Mucosa of rectum (tissue), 2 donors: ENCODE results near the gene FOXO3.
A peak's percentile ranks its signal among the peaks of the same experiment; 100 is the strongest.

Experiments
- H3K27ac ChIP-seq, 2 donors: one replicate each; pipeline ENCODE4 v1.7.0; 2013; ENCODE audit warnings: inconsistent platforms in 2 of 2, low read depth in 2 of 2, low read length in 2 of 2
- H3K27me3 ChIP-seq, 2 donors: one replicate each; pipeline ENCODE4 v1.7.0; 2013; ENCODE audit warnings: low read length in 2 of 2; ENCODE audit not compliant: control insufficient read depth in 2 of 2, insufficient read depth in 2 of 2
- H3K36me3 ChIP-seq, 2 donors: one replicate each; pipeline ENCODE4 v1.7.0; 2013; ENCODE audit warnings: low read length in 2 of 2; ENCODE audit not compliant: control insufficient read depth in 2 of 2, insufficient read depth in 2 of 2
- H3K4me1 ChIP-seq, 2 donors: one replicate each; pipeline ENCODE4 v1.7.0; 2013; ENCODE audit warnings: low read length in 2 of 2, mild to moderate bottlenecking in 1 of 2; ENCODE audit not compliant: control insufficient read depth in 2 of 2, insufficient read depth in 2 of 2
- H3K4me3 ChIP-seq, 2 donors: one replicate each; pipeline ENCODE4 v1.7.0; 2013; ENCODE audit warnings: low read length in 2 of 2
- H3K9ac ChIP-seq, 2 donors: one replicate each; pipeline ENCODE4 v1.7.0; 2013; ENCODE audit warnings: low read length in 2 of 2, low read depth in 1 of 2, mild to moderate bottlenecking in 1 of 2
- H3K9me3 ChIP-seq, 2 donors: one replicate each; pipeline ENCODE4 v1.7.0; 2013; ENCODE audit warnings: low read length in 2 of 2; ENCODE audit not compliant: control insufficient read depth in 2 of 2
- donor health status: healthy.
- donor health status: Normal muscosa, but diverticular disease.

The FOXO3 gene

GRCh38 chr6:108574457-108575141, 13.9 kb downstream of the FOXO3 start:
- Histone ChIP-seq H3K27me3 (no peaks in the 10 kb centered on the region), H3K9me3 (no peaks in the 10 kb centered on the region), H3K27ac (no peak overlapping the region), H3K9ac (no peak overlapping the region), H3K4me3 (no peak overlapping the region), H3K4me1 (peaks cover 12 to 13% of the 10 kb centered on the region in 2 donors), H3K36me3 (peaks cover 29 to 30% of the 10 kb centered on the region in 2 donors)

DNA sequence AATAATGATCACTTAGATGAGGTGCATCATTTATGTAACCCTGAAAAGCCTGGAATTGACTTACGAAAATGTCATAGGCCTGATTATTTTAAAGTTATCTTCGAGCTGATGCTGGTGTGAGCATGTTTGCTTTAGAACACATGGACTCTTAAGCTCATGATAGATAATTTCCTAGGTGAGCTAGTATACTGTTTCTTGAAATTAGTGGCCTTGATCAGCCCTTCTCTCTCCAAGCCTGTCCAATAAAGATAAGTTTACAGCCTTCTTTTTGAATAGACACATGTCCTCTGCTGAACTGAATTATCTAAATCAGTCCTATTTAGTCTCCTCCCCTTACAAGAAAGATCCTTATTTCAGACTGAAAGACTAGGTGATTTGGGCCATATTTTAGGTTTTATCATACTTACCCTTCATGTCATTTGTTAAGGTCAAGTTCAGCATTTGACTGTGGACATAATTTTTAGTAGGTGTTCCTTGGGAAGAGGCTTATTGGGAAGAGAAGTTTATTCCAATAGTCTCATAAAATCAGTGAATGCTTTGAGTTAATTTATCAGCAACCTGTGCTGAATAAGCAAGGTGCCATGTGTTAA, 15.3 kb downstream of the FOXO3 start:
- Histone ChIP-seq H3K4me3 (no peak overlapping the region), H3K27me3 (no peaks in the 10 kb centered on the region), H3K9ac (no peak overlapping the region), H3K4me1 (peaks cover 14 to 15% of the 10 kb centered on the region in 2 donors), H3K9me3 (no peaks in the 10 kb centered on the region), H3K27ac (no peak overlapping the region), H3K36me3 (peaks cover 20% of the 10 kb centered on the region in 2 donors)

GRCh38 chr6:108576709-108577108, 16.0 kb downstream of the FOXO3 start:
- Histone ChIP-seq H3K27me3 (no peaks in the 10 kb centered on the region), H3K4me3 (no peak overlapping the region), H3K9me3 (no peaks in the 10 kb centered on the region), H3K4me1 (peaks cover 19 to 20% of the 10 kb centered on the region in 2 donors), H3K36me3 (peaks cover 14 to 18% of the 10 kb centered on the region in 2 donors), H3K27ac (no peak overlapping the region), H3K9ac (no peak overlapping the region)

DNA sequence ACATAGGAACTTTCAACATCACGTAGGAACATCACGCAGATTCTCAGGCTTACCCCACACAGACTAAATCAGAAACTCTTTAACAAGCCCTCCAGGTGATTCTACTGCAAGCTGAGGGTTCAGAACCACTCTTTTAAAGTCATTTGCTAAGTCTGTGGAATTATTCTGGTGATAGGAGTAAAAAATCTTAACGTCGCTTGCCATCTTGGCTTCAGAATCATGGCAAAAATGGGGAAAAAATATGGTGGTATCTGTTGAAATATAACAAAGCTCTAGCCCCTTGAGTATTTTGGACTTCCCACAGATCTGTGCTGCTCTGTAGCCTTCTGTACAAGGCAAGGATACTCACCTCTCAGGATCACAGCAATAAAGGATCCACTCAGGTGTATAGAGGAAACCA, 17.4 kb downstream of the FOXO3 start:
- H3K4me1 ChIP-seq, result peaks cover 19 to 25% of the 10 kb centered on the region in 2 donors
- H3K9ac ChIP-seq, result no peak overlapping the region
- H3K27me3 ChIP-seq, result no peaks in the 10 kb centered on the region
- H3K36me3 ChIP-seq, result peaks cover 9 to 10% of the 10 kb centered on the region in 2 donors
- no peak overlapping the region for H3K27ac ChIP-seq
- no peaks in the 10 kb centered on the region for H3K9me3 ChIP-seq
- no peak overlapping the region for H3K4me3 ChIP-seq

DNA sequence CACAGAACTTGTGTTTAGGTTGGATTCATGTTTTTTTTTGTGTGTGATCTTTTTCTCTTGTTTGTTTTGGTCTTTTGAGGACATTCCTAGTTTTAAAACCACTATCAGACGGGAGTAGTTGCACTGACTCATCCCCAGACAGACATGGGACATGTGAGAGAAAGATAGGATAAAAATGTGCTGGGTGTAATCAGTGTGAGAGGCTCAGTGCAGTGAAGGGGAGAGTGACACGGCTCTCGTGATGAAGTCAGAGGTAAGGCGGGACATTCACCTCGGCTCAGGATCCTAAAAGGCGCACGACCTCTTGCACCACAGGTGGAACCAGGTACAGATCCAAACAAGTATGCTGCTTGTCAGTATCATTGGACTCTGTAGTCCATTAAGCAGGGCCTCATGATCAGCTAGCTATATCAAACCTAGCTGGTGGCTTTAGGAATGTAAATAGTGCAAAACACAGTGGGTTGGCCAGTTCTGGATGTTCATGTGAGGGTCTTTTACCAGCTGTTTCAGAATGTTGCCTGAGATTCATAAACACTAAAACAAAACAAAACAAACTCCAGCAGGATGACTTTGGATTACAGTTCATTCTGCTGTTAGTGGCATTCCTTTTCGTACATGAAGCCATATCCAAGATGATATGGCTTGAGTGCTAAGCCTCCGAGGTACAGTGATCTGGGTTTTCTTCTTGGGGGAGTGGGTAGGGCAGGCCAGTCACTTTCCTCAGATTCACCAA, 18.0 kb downstream of the FOXO3 start:
- H3K9ac ChIP-seq, result no peak overlapping the region
- H3K27ac ChIP-seq, result peak overlapping the region in 1 of 2 donors; percentile 9
- no peaks in the 10 kb centered on the region for H3K9me3 ChIP-seq
- no peak overlapping the region for H3K4me3 ChIP-seq
- H3K4me1 ChIP-seq, result peaks cover 19 to 25% of the 10 kb centered on the region in 2 donors
- no peaks in the 10 kb centered on the region for H3K27me3 ChIP-seq
- peaks cover 9 to 10% of the 10 kb centered on the region in 2 donors for H3K36me3 ChIP-seq

- Histone ChIP-seq H3K27ac (no peak overlapping the region), H3K9me3 (no peaks in the 10 kb centered on the region), H3K4me1 (peaks cover 19 to 25% of the 10 kb centered on the region in 2 donors), H3K4me3 (no peak overlapping the region), H3K9ac (no peak overlapping the region), H3K27me3 (no peaks in the 10 kb centered on the region), H3K36me3 (peaks cover 9 to 10% of the 10 kb centered on the region in 2 donors)
These were observed 18.6 kb downstream of the FOXO3 start for GRCh38 chr6:108579328-108579721.

- Histone ChIP-seq H3K4me1 (peaks cover 23 to 28% of the 10 kb centered on the region in 2 donors), H3K36me3 (peaks cover 5 to 10% of the 10 kb centered on the region in 2 donors), H3K27ac (peak overlapping the region; percentile 54 to 60), H3K9me3 (no peaks in the 10 kb centered on the region), H3K9ac (no peak overlapping the region), H3K4me3 (no peak overlapping the region), H3K27me3 (no peaks in the 10 kb centered on the region)
These were observed 19.9 kb downstream of the FOXO3 start for GRCh38 chr6:108580646-108581045.

GRCh38 chr6:108581237-108581931, 20.7 kb downstream of the FOXO3 start:
- peaks cover 5 to 10% of the 10 kb centered on the region in 2 donors for H3K36me3 ChIP-seq
- no peak overlapping the region for H3K9ac ChIP-seq
- peak overlapping the region; percentile 54 to 60 for H3K27ac ChIP-seq
- peaks cover 19 to 25% of the 10 kb centered on the region in 2 donors for H3K4me1 ChIP-seq
- H3K4me3 ChIP-seq, result peak overlapping the region in 1 of 2 donors; percentile 10
- no peaks in the 10 kb centered on the region for H3K27me3 ChIP-seq
- no peaks in the 10 kb centered on the region for H3K9me3 ChIP-seq

GRCh38 chr6:108581932-108582475, 21.3 kb downstream of the FOXO3 start:
- Histone ChIP-seq H3K4me3 (no peak overlapping the region), H3K27me3 (no peaks in the 10 kb centered on the region)

More at GRCh38 chr6:108581932-108582475, 21.3 kb downstream of the FOXO3 start:
- H3K4me1 ChIP-seq, result peaks cover 15 to 21% of the 10 kb centered on the region in 2 donors
- peaks cover 5 to 10% of the 10 kb centered on the region in 2 donors for H3K36me3 ChIP-seq
- H3K27ac ChIP-seq, result peak overlapping the region in 1 of 2 donors; percentile 30
- no peaks in the 10 kb centered on the region for H3K9me3 ChIP-seq
- no peak overlapping the region for H3K9ac ChIP-seq
